SK-N-SH treated with all-trans-retinoic acid at 6 μM for 48 hours (cell line): Measurements from ENCODE around the gene HARS1.

ENCODE experiments used
- ATAC-seq: fragments of 200-7000 bp; cut with Tn5 transposase; 3 replicates; pipeline ENCODE4 v1.9.1; 2020; ENCODE audit warnings: mild to moderate bottlenecking, moderate library complexity
- ARNTL ChIP-seq: fragments of 450-650 bp; formaldehyde crosslinking; IDR thresholded peaks from 2 replicates; pipeline ENCODE4 v1.5.0; 2020; ENCODE audit warnings: low read depth, mild to moderate bottlenecking, moderate library complexity, borderline replicate concordance
- BACH2 ChIP-seq: fragments of 250-450 bp; sonication (Bioruptor Pico); IDR thresholded peaks from 2 replicates; pipeline ENCODE4 v1.9.0; 2021; ENCODE audit warnings: mild to moderate bottlenecking, borderline replicate concordance
- CSDC2 ChIP-seq: fragments of 250-450 bp; sonication (Bioruptor Pico); IDR thresholded peaks from 2 replicates; pipeline ENCODE4 v1.5.0; 2020; ENCODE audit warnings: mild to moderate bottlenecking, moderate library complexity
- GLIS3 ChIP-seq: fragments of 250-450 bp; sonication (Bioruptor Pico); IDR thresholded peaks from 2 replicates; pipeline ENCODE4 v1.5.0; 2020; ENCODE audit warnings: mild to moderate bottlenecking, moderate library complexity
- ISL1 ChIP-seq: fragments of 250-450 bp; sonication (Bioruptor Pico); IDR thresholded peaks from 2 replicates; pipeline ENCODE4 v2.1.2; 2022; ENCODE audit warnings: mild to moderate bottlenecking, moderate library complexity
- OSR1 ChIP-seq: fragments of 250-450 bp; sonication (Bioruptor Pico); IDR thresholded peaks from 2 replicates; pipeline ENCODE4 v1.8.0; 2022; ENCODE audit warnings: moderate library complexity, mild to moderate bottlenecking, inconsistent platforms
- PPARA ChIP-seq: fragments of 250-450 bp; sonication (Bioruptor Pico); IDR thresholded peaks from 2 replicates; pipeline ENCODE4 v1.5.0; 2020; ENCODE audit warnings: mild to moderate bottlenecking, borderline replicate concordance
- RARB ChIP-seq: fragments of 250-450 bp; sonication (Bioruptor Pico); IDR thresholded peaks from 2 replicates; pipeline ENCODE4 v1.8.0; 2021; ENCODE audit warnings: mild to moderate bottlenecking, moderate library complexity
- TCF4 ChIP-seq: fragments of 250-450 bp; sonication (Bioruptor Pico); IDR thresholded peaks from 2 replicates; pipeline ENCODE4 v1.8.0; 2021; ENCODE audit warnings: mild to moderate bottlenecking, moderate library complexity, borderline replicate concordance
- TOX ChIP-seq: fragments of 250-450 bp; sonication (Bioruptor Pico); IDR thresholded peaks from 2 replicates; pipeline ENCODE4 v1.8.0; 2021; ENCODE audit warnings: mild to moderate bottlenecking, moderate library complexity, borderline replicate concordance
- ZC3H10 ChIP-seq: fragments of 250-450 bp; sonication (Bioruptor Pico); IDR thresholded peaks from 2 replicates; pipeline ENCODE4 v1.5.1; 2021; ENCODE audit warnings: mild to moderate bottlenecking, moderate library complexity
- ZFP3 ChIP-seq: fragments of 250-450 bp; sonication (Bioruptor Pico); IDR thresholded peaks from 2 replicates; pipeline ENCODE4 v1.5.0; 2020; ENCODE audit warnings: mild to moderate bottlenecking, moderate library complexity
- ZFP30 ChIP-seq: fragments of 450-650 bp; formaldehyde crosslinking; IDR thresholded peaks from 2 replicates; pipeline ENCODE4 v1.5.0; 2022; ENCODE audit warnings: mild to moderate bottlenecking, moderate library complexity
- ZNF565 ChIP-seq: fragments of 450-650 bp; formaldehyde crosslinking; conservative IDR thresholded peaks from 2 replicates; pipeline ENCODE4 v1.5.0; 2020; ENCODE audit warnings: low read depth, mild to moderate bottlenecking, moderate library complexity
- ZNF70 ChIP-seq: fragments of 450-650 bp; formaldehyde crosslinking; IDR thresholded peaks from 2 replicates; pipeline ENCODE4 v1.5.0; 2020; ENCODE audit warnings: mild to moderate bottlenecking, moderate library complexity
- ZNF8 ChIP-seq: fragments of 450-650 bp; formaldehyde crosslinking; IDR thresholded peaks from 2 replicates; pipeline ENCODE4 v1.5.0; 2020; ENCODE audit warnings: mild to moderate bottlenecking, moderate library complexity
- TF ChIP-seq, protein P1 (sequence below): fragments of 250-450 bp; sonication (Bioruptor Pico); IDR thresholded peaks from 2 replicates; pipeline ENCODE4 v1.5.1; 2020; ENCODE audit warnings: low read depth, mild to moderate bottlenecking, moderate library complexity
- TF ChIP-seq, protein P2 (sequence below): fragments of 250-450 bp; sonication (Bioruptor Pico); IDR thresholded peaks from 2 replicates; pipeline ENCODE4 v1.5.0; 2020; ENCODE audit warnings: mild to moderate bottlenecking, moderate library complexity
- TF ChIP-seq, protein P3 (sequence below): fragments of 250-450 bp; sonication (Bioruptor Pico); IDR thresholded peaks from 2 replicates; pipeline ENCODE4 v1.8.0; 2020; ENCODE audit warnings: mild to moderate bottlenecking, moderate library complexity, borderline replicate concordance
- TF ChIP-seq, protein P4 (sequence below): fragments of 250-450 bp; sonication (Bioruptor Pico); IDR thresholded peaks from 2 replicates; pipeline ENCODE4 v1.8.0; 2021; ENCODE audit warnings: low read depth, mild to moderate bottlenecking, moderate library complexity, borderline replicate concordance

HARS1 gene

DNA sequence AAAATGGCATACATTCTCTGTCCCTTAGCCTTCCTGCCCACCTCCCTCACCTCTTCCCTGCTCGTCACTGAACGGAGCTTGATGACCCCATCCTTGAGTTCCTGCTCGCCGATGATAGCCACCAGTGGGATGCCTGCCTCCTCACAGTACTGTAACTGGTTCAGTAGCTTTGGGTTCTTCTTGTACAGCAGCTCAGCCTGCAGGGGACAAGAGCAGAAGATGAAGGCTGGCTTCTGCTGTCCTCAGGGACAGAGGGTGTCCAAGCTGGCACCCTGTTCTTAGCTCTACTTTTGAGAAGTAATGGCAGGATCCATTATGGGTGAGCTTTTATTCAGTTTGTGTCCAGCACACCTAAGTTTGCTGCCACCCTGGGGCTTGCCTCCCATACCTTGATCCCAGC lies 16.5 kb downstream of the HARS1 start:
- TF ChIP-seq ZNF70 (no peak), RARB (no peak), ZNF8 (CRISPR knock-in tag) (no peak), OSR1 (no peak), PPARA (CRISPR knock-in tag) (no peak), CSDC2 (CRISPR knock-in tag) (no peak), BACH2 (CRISPR knock-in tag) (no peak), TOX (CRISPR knock-in tag) (no peak)
- TF ChIP-seq, protein P1, sequence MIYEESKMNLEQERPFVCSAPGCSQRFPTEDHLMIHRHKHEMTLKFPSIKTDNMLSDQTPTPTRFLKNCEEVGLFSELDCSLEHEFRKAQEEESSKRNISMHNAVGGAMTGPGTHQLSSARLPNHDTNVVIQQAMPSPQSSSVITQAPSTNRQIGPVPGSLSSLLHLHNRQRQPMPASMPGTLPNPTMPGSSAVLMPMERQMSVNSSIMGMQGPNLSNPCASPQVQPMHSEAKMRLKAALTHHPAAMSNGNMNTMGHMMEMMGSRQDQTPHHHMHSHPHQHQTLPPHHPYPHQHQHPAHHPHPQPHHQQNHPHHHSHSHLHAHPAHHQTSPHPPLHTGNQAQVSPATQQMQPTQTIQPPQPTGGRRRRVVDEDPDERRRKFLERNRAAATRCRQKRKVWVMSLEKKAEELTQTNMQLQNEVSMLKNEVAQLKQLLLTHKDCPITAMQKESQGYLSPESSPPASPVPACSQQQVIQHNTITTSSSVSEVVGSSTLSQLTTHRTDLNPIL, result no peak
- TF ChIP-seq, protein P2, sequence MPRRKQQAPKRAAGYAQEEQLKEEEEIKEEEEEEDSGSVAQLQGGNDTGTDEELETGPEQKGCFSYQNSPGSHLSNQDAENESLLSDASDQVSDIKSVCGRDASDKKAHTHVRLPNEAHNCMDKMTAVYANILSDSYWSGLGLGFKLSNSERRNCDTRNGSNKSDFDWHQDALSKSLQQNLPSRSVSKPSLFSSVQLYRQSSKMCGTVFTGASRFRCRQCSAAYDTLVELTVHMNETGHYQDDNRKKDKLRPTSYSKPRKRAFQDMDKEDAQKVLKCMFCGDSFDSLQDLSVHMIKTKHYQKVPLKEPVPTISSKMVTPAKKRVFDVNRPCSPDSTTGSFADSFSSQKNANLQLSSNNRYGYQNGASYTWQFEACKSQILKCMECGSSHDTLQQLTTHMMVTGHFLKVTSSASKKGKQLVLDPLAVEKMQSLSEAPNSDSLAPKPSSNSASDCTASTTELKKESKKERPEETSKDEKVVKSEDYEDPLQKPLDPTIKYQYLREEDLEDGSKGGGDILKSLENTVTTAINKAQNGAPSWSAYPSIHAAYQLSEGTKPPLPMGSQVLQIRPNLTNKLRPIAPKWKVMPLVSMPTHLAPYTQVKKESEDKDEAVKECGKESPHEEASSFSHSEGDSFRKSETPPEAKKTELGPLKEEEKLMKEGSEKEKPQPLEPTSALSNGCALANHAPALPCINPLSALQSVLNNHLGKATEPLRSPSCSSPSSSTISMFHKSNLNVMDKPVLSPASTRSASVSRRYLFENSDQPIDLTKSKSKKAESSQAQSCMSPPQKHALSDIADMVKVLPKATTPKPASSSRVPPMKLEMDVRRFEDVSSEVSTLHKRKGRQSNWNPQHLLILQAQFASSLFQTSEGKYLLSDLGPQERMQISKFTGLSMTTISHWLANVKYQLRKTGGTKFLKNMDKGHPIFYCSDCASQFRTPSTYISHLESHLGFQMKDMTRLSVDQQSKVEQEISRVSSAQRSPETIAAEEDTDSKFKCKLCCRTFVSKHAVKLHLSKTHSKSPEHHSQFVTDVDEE (CRISPR knock-in tag), result no peak
- TF ChIP-seq, protein P3, sequence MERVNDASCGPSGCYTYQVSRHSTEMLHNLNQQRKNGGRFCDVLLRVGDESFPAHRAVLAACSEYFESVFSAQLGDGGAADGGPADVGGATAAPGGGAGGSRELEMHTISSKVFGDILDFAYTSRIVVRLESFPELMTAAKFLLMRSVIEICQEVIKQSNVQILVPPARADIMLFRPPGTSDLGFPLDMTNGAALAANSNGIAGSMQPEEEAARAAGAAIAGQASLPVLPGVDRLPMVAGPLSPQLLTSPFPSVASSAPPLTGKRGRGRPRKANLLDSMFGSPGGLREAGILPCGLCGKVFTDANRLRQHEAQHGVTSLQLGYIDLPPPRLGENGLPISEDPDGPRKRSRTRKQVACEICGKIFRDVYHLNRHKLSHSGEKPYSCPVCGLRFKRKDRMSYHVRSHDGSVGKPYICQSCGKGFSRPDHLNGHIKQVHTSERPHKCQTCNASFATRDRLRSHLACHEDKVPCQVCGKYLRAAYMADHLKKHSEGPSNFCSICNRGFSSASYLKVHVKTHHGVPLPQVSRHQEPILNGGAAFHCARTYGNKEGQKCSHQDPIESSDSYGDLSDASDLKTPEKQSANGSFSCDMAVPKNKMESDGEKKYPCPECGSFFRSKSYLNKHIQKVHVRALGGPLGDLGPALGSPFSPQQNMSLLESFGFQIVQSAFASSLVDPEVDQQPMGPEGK (CRISPR knock-in tag), result no peak
- peak; percentile 5; the same call in 1 of the 3 replicates for ATAC-seq

DNA sequence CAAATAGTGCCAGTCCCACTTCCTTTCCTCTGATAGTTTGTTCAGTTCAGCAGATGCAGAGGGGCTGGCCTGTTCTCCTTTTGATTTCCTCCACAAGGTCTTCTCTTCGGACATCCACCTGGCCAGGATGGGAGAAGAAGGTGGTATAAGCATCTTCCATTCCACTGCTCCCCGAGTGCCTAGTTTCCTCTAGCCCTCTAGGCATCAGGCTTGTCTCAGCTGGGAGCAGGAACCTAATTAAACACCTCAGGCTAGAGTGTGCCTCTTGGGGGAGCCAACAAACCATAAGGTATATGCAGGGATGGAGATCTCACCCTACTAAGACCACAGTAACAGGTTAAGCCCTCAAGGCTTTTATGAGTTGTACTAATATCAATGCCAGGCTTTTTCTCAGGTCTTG lies 17.0 kb downstream of the HARS1 start:
- no peak; the same call in 2 of the 3 replicates for ATAC-seq
- TF ChIP-seq, protein P3 (CRISPR knock-in tag), result no peak
- TF ChIP-seq, protein P4, sequence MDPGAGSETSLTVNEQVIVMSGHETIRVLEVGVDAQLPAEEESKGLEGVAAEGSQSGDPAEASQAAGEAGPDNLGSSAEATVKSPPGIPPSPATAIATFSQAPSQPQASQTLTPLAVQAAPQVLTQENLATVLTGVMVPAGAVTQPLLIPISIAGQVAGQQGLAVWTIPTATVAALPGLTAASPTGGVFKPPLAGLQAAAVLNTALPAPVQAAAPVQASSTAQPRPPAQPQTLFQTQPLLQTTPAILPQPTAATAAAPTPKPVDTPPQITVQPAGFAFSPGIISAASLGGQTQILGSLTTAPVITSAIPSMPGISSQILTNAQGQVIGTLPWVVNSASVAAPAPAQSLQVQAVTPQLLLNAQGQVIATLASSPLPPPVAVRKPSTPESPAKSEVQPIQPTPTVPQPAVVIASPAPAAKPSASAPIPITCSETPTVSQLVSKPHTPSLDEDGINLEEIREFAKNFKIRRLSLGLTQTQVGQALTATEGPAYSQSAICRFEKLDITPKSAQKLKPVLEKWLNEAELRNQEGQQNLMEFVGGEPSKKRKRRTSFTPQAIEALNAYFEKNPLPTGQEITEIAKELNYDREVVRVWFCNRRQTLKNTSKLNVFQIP (CRISPR knock-in tag), result no peak
- TF ChIP-seq CSDC2 (CRISPR knock-in tag) (no peak), OSR1 (no peak), PPARA (CRISPR knock-in tag) (no peak), ZFP3 (no peak), ZC3H10 (CRISPR knock-in tag) (no peak), ARNTL (no peak), ZNF565 (CRISPR knock-in tag) (no peak)

DNA sequence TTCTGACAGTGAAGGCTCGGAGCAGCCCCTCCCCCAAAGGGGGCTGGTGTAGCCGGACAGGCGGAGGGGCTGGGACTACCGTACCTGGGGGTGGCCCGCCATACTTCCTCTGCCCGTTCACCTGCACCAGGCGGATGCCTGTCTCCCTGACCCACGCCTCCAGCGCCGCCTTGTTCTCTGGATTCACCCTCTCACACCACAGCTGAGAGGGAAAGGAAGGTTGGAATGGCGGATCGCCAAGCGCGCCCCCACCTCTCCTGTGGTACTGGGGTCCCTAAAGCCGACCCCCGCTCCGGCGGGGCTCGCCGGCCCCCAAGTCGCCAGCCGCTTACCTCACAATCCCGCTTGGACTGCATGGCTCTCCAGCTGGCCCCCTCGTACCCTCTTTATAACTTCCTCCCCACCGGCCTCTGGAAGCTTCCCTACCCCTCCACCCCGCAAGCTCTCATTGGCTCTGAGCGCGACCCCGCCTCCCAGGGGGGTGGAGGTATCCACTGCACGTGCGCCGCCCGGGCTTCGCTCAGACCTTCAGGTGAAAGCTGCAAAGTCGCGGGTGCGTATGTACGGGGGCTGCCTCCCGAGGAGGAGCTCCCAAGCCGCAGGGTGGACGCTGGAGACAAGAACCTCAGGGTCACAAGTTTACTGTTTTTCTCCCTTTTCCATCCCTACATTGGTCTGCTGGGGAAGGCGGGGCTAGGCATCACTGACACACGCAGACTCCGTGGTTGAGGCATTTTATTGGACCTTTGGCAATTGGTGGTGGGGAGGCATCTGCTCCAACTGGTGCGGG lies 17.8 kb downstream of the HARS1 start, which contains the start of gene DND1:
DND1 (minus strand) TSS at position 390 of the 790 bp plus-strand sequence; CDS start at position 356, 34 bp downstream.
- TF ChIP-seq GLIS3 (CRISPR knock-in tag), result no peak; the same call in 1 of the 2 replicates
- TF ChIP-seq ZNF70, result no peak
- TF ChIP-seq TCF4 (CRISPR knock-in tag), result no peak
- TF ChIP-seq RARB, result no peak
- TF ChIP-seq ZFP30 (CRISPR knock-in tag), result no peak
- no peak for TF ChIP-seq TOX (CRISPR knock-in tag)
- TF ChIP-seq ZC3H10 (CRISPR knock-in tag), result no peak
- TF ChIP-seq ISL1 (CRISPR knock-in tag), result no peak
- TF ChIP-seq, protein P4 (CRISPR knock-in tag), result no peak
- no peak for TF ChIP-seq ZNF565 (CRISPR knock-in tag)
- no peak for TF ChIP-seq ZFP3
- TF ChIP-seq PPARA (CRISPR knock-in tag), result no peak
- peak; percentile 24 for ATAC-seq
